IgD-negative memory B cell (primary cell): ENCODE measurements around the gene GPR156. TPM values are rescaled to one million over a fixed set of nuclear protein-coding genes. Genes with fewer than 3 reads are reported as not detected.

ENCODE experiments used
- polyA plus RNA-seq: library from polyadenylated mRNA; unstranded; fragments of 300-500 nt; fragmentation: Illumina TruSeq; gene quantifications from one replicate; pipeline ENCODE4 v1.2.3, GENCODE V29; 2021

The GPR156 gene
- polyA plus RNA-seq, 1 donor from 2014 or later = not detected

Other genes with a start within 250 kb of the GPR156 start
- gene GSK3B, start 190.8 kb downstream of the GPR156 start, polyA plus RNA-seq = 11.5 TPM
- 6.6 TPM for gene LRRC58, start 64.1 kb upstream of the GPR156 start, polyA plus RNA-seq
- gene FSTL1, start 165.8 kb upstream of the GPR156 start, polyA plus RNA-seq = not detected